ENCODE results near the gene WEE2.

GRCh38 chr7:141702892-141703291, 5.3 kb upstream of the WEE2 start:
- TF ChIP-seq POLR2A (IDR thresholded peaks at IDR 0.05; ENCODE audit: low read depth, low read length) = no peak
- TF ChIP-seq POLR2AphosphoS5 (IDR thresholded peaks at IDR 0.05; ENCODE audit: low read depth, low read length) = no peak
- TF ChIP-seq TAF1 (IDR thresholded peaks at IDR 0.05; ENCODE audit: borderline replicate concordance, low read depth, low read length) = no peak

Measured in GM12892 (cell line).